ENCODE measurements around the gene CCNJL. TPM values are rescaled to one million over a fixed set of nuclear protein-coding genes. Genes with fewer than 3 reads are reported as not detected.

The CCNJL gene
- total and polyA plus RNA-seq, 2 of the 8 experiments (the other 6 are each of a cell fraction or from before 2014, with no cell fraction given) = 34.6 to 44.7 TPM

- TF ChIP-seq CHD7 (IDR thresholded peaks at IDR 0.05; ENCODE audit: insufficient replicate concordance, low read length) (no peak), YY1 (IDR thresholded peaks at IDR 0.05; ENCODE audit: low read depth, low read length) (no peak)
These were observed 20.9 kb downstream of the CCNJL start (continued) for GRCh38 chr5:160291467-160291866.

Data from H1 (cell line).